ENCODE results near the gene C15orf39.

DNA sequence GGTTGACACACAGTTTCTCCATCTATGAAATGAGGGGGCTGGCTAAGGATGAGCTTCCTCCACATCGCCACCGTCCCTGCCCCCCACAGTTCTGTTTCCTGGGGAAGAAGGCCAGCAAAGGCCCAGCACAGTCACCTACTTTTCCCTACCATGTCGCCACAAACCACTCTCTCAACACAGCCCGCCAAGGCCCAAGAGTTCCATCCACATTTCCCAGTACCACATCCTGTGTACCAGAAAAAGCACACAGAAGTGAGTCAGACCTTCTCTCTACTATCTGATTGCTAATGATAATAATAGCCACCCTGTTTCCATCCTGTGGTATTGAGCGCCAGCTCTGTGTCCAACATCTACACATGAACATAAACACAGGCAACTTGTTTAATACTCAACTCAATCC lies 30.3 kb upstream of the C15orf39 start:
- TF ChIP-seq, protein P1, sequence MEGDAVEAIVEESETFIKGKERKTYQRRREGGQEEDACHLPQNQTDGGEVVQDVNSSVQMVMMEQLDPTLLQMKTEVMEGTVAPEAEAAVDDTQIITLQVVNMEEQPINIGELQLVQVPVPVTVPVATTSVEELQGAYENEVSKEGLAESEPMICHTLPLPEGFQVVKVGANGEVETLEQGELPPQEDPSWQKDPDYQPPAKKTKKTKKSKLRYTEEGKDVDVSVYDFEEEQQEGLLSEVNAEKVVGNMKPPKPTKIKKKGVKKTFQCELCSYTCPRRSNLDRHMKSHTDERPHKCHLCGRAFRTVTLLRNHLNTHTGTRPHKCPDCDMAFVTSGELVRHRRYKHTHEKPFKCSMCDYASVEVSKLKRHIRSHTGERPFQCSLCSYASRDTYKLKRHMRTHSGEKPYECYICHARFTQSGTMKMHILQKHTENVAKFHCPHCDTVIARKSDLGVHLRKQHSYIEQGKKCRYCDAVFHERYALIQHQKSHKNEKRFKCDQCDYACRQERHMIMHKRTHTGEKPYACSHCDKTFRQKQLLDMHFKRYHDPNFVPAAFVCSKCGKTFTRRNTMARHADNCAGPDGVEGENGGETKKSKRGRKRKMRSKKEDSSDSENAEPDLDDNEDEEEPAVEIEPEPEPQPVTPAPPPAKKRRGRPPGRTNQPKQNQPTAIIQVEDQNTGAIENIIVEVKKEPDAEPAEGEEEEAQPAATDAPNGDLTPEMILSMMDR (IDR thresholded peaks at IDR 0.05 in 4 of 5, conservative IDR thresholded peaks at IDR 0.05 in 1 of 5): no peak
- no peak for TF ChIP-seq POLR2A (IDR thresholded peaks at IDR 0.05)
